Activated naive CD8-positive, alpha-beta T cell (primary cell): ENCODE results near the gene KAZN.

Experiments
- H3K27ac Mint-ChIP-seq: one replicate; pipeline ENCODE4 v1.8.0; 2021; ENCODE audit warnings: mixed read lengths
- H3K27me3 Mint-ChIP-seq: one replicate; pipeline ENCODE4 v1.8.0; 2021; ENCODE audit warnings: mixed read lengths
- H3K36me3 Mint-ChIP-seq: one replicate; pipeline ENCODE4 v1.8.0; 2021; ENCODE audit warnings: mixed read lengths
- H3K4me1 Mint-ChIP-seq: one replicate; pipeline ENCODE4 v1.8.0; 2021; ENCODE audit warnings: low read depth, mixed read lengths
- H3K4me3 Mint-ChIP-seq: one replicate; pipeline ENCODE4 v1.8.0; 2021; ENCODE audit warnings: mild to moderate bottlenecking, mixed read lengths
- H3K9me3 Mint-ChIP-seq: one replicate; pipeline ENCODE4 v1.8.0; 2021; ENCODE audit warnings: low read depth, mixed read lengths

KAZN gene

GRCh38 chr1:14887764-14888350, 289.4 kb downstream of the KAZN start:
- Mint-ChIP-seq H3K36me3 (no peaks in the 10 kb centered on the region), H3K4me3 (no peak overlapping the region), H3K27me3 (peaks cover 3% of the 10 kb centered on the region), H3K9me3 (no peaks in the 10 kb centered on the region), H3K27ac (no peak overlapping the region), H3K4me1 (no peaks in the 10 kb centered on the region)

- Mint-ChIP-seq H3K4me1 (no peaks in the 10 kb centered on the region), H3K27me3 (peaks cover 2% of the 10 kb centered on the region), H3K36me3 (no peaks in the 10 kb centered on the region), H3K4me3 (no peak overlapping the region), H3K27ac (no peak overlapping the region), H3K9me3 (no peaks in the 10 kb centered on the region)
Measured at GRCh38 chr1:14888374-14888773, 289.9 kb downstream of the KAZN start.

- no peaks in the 10 kb centered on the region for H3K9me3 Mint-ChIP-seq
- H3K36me3 Mint-ChIP-seq: no peaks in the 10 kb centered on the region
- no peaks in the 10 kb centered on the region for H3K4me1 Mint-ChIP-seq
- H3K27ac Mint-ChIP-seq: no peak overlapping the region
- no peak overlapping the region for H3K4me3 Mint-ChIP-seq
- H3K27me3 Mint-ChIP-seq: no peaks in the 10 kb centered on the region
Measured at GRCh38 chr1:14889825-14890440, 291.4 kb downstream of the KAZN start.

GRCh38 chr1:14891991-14892390, 293.5 kb downstream of the KAZN start:
- no peaks in the 10 kb centered on the region for H3K36me3 Mint-ChIP-seq
- no peaks in the 10 kb centered on the region for H3K4me1 Mint-ChIP-seq
- H3K27ac Mint-ChIP-seq: no peak overlapping the region
- no peak overlapping the region for H3K4me3 Mint-ChIP-seq
- H3K9me3 Mint-ChIP-seq: no peaks in the 10 kb centered on the region
- H3K27me3 Mint-ChIP-seq: peaks cover 2% of the 10 kb centered on the region

GRCh38 chr1:14894811-14895560, 296.5 kb downstream of the KAZN start:
- Mint-ChIP-seq H3K27ac (no peak overlapping the region), H3K36me3 (no peaks in the 10 kb centered on the region), H3K4me1 (no peaks in the 10 kb centered on the region), H3K9me3 (no peaks in the 10 kb centered on the region), H3K27me3 (peaks cover 2% of the 10 kb centered on the region), H3K4me3 (no peak overlapping the region)

- H3K9me3 Mint-ChIP-seq: no peaks in the 10 kb centered on the region
- H3K4me3 Mint-ChIP-seq: no peak overlapping the region
- H3K27me3 Mint-ChIP-seq: peaks cover 2% of the 10 kb centered on the region
- H3K27ac Mint-ChIP-seq: no peak overlapping the region
- no peaks in the 10 kb centered on the region for H3K36me3 Mint-ChIP-seq
- no peaks in the 10 kb centered on the region for H3K4me1 Mint-ChIP-seq
Measured at GRCh38 chr1:14895727-14896126, 297.2 kb downstream of the KAZN start.

- no peak overlapping the region for H3K4me3 Mint-ChIP-seq
- H3K4me1 Mint-ChIP-seq: no peaks in the 10 kb centered on the region
- H3K36me3 Mint-ChIP-seq: no peaks in the 10 kb centered on the region
- peaks cover 2% of the 10 kb centered on the region for H3K27me3 Mint-ChIP-seq
- no peaks in the 10 kb centered on the region for H3K9me3 Mint-ChIP-seq
- no peak overlapping the region for H3K27ac Mint-ChIP-seq
Measured at GRCh38 chr1:14896381-14897079, 298.0 kb downstream of the KAZN start.

- Mint-ChIP-seq H3K4me1 (no peaks in the 10 kb centered on the region), H3K9me3 (no peaks in the 10 kb centered on the region), H3K36me3 (no peaks in the 10 kb centered on the region), H3K27ac (no peak overlapping the region), H3K27me3 (peaks cover 2% of the 10 kb centered on the region), H3K4me3 (no peak overlapping the region)
Measured at GRCh38 chr1:14897080-14897449, 298.6 kb downstream of the KAZN start.

- Mint-ChIP-seq H3K4me1 (no peaks in the 10 kb centered on the region), H3K36me3 (no peaks in the 10 kb centered on the region), H3K9me3 (no peaks in the 10 kb centered on the region), H3K4me3 (no peak overlapping the region), H3K27ac (no peak overlapping the region), H3K27me3 (peaks cover 2% of the 10 kb centered on the region)
Measured at GRCh38 chr1:14897547-14897946, 299.1 kb downstream of the KAZN start.

- Mint-ChIP-seq H3K27me3 (peaks cover 2% of the 10 kb centered on the region), H3K9me3 (no peaks in the 10 kb centered on the region), H3K4me1 (no peaks in the 10 kb centered on the region), H3K36me3 (no peaks in the 10 kb centered on the region), H3K27ac (no peak overlapping the region), H3K4me3 (no peak overlapping the region)
Measured at GRCh38 chr1:14897997-14898645, 299.6 kb downstream of the KAZN start.

- H3K4me1 Mint-ChIP-seq: no peaks in the 10 kb centered on the region
- H3K36me3 Mint-ChIP-seq: no peaks in the 10 kb centered on the region
- H3K27ac Mint-ChIP-seq: no peak overlapping the region
- H3K27me3 Mint-ChIP-seq: peaks cover 2% of the 10 kb centered on the region
- H3K9me3 Mint-ChIP-seq: no peaks in the 10 kb centered on the region
- no peak overlapping the region for H3K4me3 Mint-ChIP-seq
Measured at GRCh38 chr1:14899686-14900085, 301.2 kb downstream of the KAZN start.

- Mint-ChIP-seq H3K4me1 (no peaks in the 10 kb centered on the region), H3K27ac (no peak overlapping the region), H3K9me3 (no peaks in the 10 kb centered on the region), H3K36me3 (no peaks in the 10 kb centered on the region), H3K4me3 (no peak overlapping the region), H3K27me3 (peaks cover 2% of the 10 kb centered on the region)
Measured at GRCh38 chr1:14901371-14901954, 303.0 kb downstream of the KAZN start.

GRCh38 chr1:14903922-14904321, 305.4 kb downstream of the KAZN start:
- Mint-ChIP-seq H3K9me3 (no peaks in the 10 kb centered on the region), H3K4me1 (no peaks in the 10 kb centered on the region), H3K4me3 (no peak overlapping the region), H3K27me3 (no peaks in the 10 kb centered on the region), H3K36me3 (no peaks in the 10 kb centered on the region), H3K27ac (no peak overlapping the region)

- Mint-ChIP-seq H3K4me1 (no peaks in the 10 kb centered on the region), H3K27me3 (no peaks in the 10 kb centered on the region)
Measured at GRCh38 chr1:14906665-14907064, 308.2 kb downstream of the KAZN start.

More at GRCh38 chr1:14906665-14907064, 308.2 kb downstream of the KAZN start:
- no peaks in the 10 kb centered on the region for H3K36me3 Mint-ChIP-seq
- H3K27ac Mint-ChIP-seq: no peak overlapping the region
- no peak overlapping the region for H3K4me3 Mint-ChIP-seq
- H3K9me3 Mint-ChIP-seq: no peaks in the 10 kb centered on the region
